H1 (cell line): Measurements from ENCODE around the gene RNASET2. TPM values are rescaled to one million over a fixed set of nuclear protein-coding genes. Genes with fewer than 3 reads are reported as not detected.

ENCODE experiments used
- ASH2L ChIP-seq: fragments of 200-600, 300-600 bp; sonication (generic); IDR thresholded peaks from one replicate; pipeline ENCODE4 v1.7.1; 2017; ENCODE audit warnings: low read length
- EGR1 ChIP-seq: IDR thresholded peaks from 2 replicates; pipeline ENCODE4 v1.6.1; 2011; ENCODE audit warnings: low read depth, low read length, borderline replicate concordance
- EP300 ChIP-seq, 2 experiments: IDR thresholded peaks; 1 replicate in 1 of 2; 2 replicates in 1 of 2; pipeline ENCODE4 v1.6.1; 2011 to 2012; ENCODE audit warnings: low read depth in 2 of 2, low read length in 2 of 2, mild to moderate bottlenecking in 2 of 2, borderline replicate concordance in 1 of 2, inconsistent platforms in 1 of 2, moderate library complexity in 1 of 2
- polyA plus RNA-seq, 7 experiments: library from polyadenylated mRNA; depleted of rRNA in 3 of 7; stranded (reverse) in 5 of 7; unstranded in 2 of 7; fragments of >200 nt in 5 of 7; fragments of 200-250 nt in 2 of 7; gene quantifications; 1 replicate in 5 of 7; 2 replicates in 1 of 7; 4 replicates in 1 of 7; pipeline versions ENCODE4 v1.2.1 to v1.2.3, GENCODE V29; 2011 to 2013; ENCODE audit warnings: missing spikeins in 2 of 7, mixed read lengths in 2 of 7
- total RNA-seq: library from RNA; stranded (reverse); fragmentation: NEBNext Ultra II Directional; extraction: Animal tissue kit (Norgen Biotek cat#: 25700); gene quantifications from 2 replicates; pipeline ENCODE4 v1.2.1, GENCODE V29; 2021

Gene RNASET2
- total and polyA plus RNA-seq, 2 of the 8 experiments (the other 6 are each of a cell fraction or from before 2014, with no cell fraction given) = 15.7 to 22.9 TPM

GRCh38 chr6:166905013-166905412 is 51.3 kb downstream of the RNASET2 start (continued):
- no peak for TF ChIP-seq ASH2L
- no peak for TF ChIP-seq EGR1
- no peak for TF ChIP-seq EP300 (IDR thresholded peaks at IDR 0.05; ENCODE audit: borderline replicate concordance in 1 of 2, low read depth in 2 of 2, low read length in 2 of 2)
